CD4-positive, alpha-beta T cell (primary cell): ENCODE results near the gene EEIG1. TPM values are rescaled to one million over a fixed set of nuclear protein-coding genes. Genes with fewer than 3 reads are reported as not detected.

ENCODE experiments used
- ATAC-seq: fragments of 200-7000 bp; cut with Tn5 transposase; one replicate; pipeline ENCODE4 v1.10.0; 2022; ENCODE audit warnings: mild to moderate bottlenecking; ENCODE audit not compliant: poor library complexity
- CTCF ChIA-PET: fragments of 350-600 bp; sonication (Branson Sonifier 250); formaldehyde crosslinking; loops from one replicate; lab custom pipeline; 2021; ENCODE audit warnings: antibody characterized with exemption, inconsistent platforms; lab: Charles Lee
- POLR2A ChIA-PET: fragments of 350-600 bp; sonication (Branson Sonifier 250); formaldehyde crosslinking; loops from one replicate; lab custom pipeline; 2021; ENCODE audit warnings: antibody characterized with exemption, inconsistent platforms; lab: Charles Lee
- DNase-seq, 14 experiments: peaks; one replicate each; pipeline ENCODE4 v3.0.0-alpha.2; 2013 to 2020; ENCODE audit warnings: mixed read lengths in 2 of 14
- H3K27ac ChIP-seq, 2 donors: one replicate each; pipeline versions ENCODE4 v1.5.1 to v1.7.0; 2013; ENCODE audit warnings: low read length in 2 of 2, low read depth in 1 of 2, mild to moderate bottlenecking in 1 of 2
- H3K27me3 ChIP-seq, 2 experiments: 1 replicate in 1 of 2; 2 replicates in 1 of 2; pipeline versions ENCODE4 v1.6.1 to v1.7.0; 2013; ENCODE audit warnings: low read length in 2 of 2, control low read depth in 1 of 2, mild to moderate bottlenecking in 1 of 2, moderate library complexity in 1 of 2; ENCODE audit not compliant: insufficient read depth in 2 of 2, control insufficient read depth in 1 of 2
- H3K36me3 ChIP-seq: one replicate; pipeline ENCODE4 v1.6.1; 2013; ENCODE audit warnings: low read length, control low read depth; ENCODE audit not compliant: insufficient read depth
- H3K4me1 ChIP-seq: one replicate; pipeline ENCODE4 v1.6.1; 2013; ENCODE audit warnings: low read length, control low read depth; ENCODE audit not compliant: insufficient read depth
- H3K4me3 ChIP-seq: one replicate; pipeline ENCODE4 v1.5.1; 2013; ENCODE audit warnings: mild to moderate bottlenecking, low read length, moderate library complexity
- H3K9me3 ChIP-seq, 2 experiments: 1 replicate in 1 of 2; 2 replicates in 1 of 2; pipeline versions ENCODE4 v1.6.1 to v1.7.0; 2013; ENCODE audit warnings: low read length in 2 of 2, mild to moderate bottlenecking in 2 of 2, control low read depth in 1 of 2, moderate library complexity in 1 of 2; ENCODE audit not compliant: control insufficient read depth in 1 of 2, insufficient read depth in 1 of 2
- H3K27ac Mint-ChIP-seq: one replicate; pipeline ENCODE4 v1.8.0; 2020; ENCODE audit warnings: mixed read lengths
- H3K27me3 Mint-ChIP-seq: one replicate; pipeline ENCODE4 v1.8.0; 2021; ENCODE audit warnings: mixed read lengths
- H3K36me3 Mint-ChIP-seq: one replicate; pipeline ENCODE4 v1.8.0; 2021; ENCODE audit warnings: low read depth, mixed read lengths
- H3K4me1 Mint-ChIP-seq: one replicate; pipeline ENCODE4 v1.8.0; 2021; ENCODE audit warnings: low read depth, mixed read lengths
- H3K4me3 Mint-ChIP-seq: one replicate; pipeline ENCODE4 v1.8.0; 2020; ENCODE audit warnings: mild to moderate bottlenecking, mixed read lengths
- H3K9me3 Mint-ChIP-seq: one replicate; pipeline ENCODE4 v1.8.0; 2020; ENCODE audit warnings: mixed read lengths
- intact Hi-C, 2 experiments: fragments of 100-400 bp; cut with DNase I in 1 of 2; cut with micrococcal nuclease in 1 of 2; formaldehyde crosslinking; loops; one replicate each; pipeline versions ENCODE4 v1.15.1 to v1.9.0; 2023 to 2025; cut with DNase I, micrococcal nuclease
- total RNA-seq, 174 experiments: library from RNA in 2 of 174; stranded (reverse) in 2 of 174; gene quantifications; one replicate each; pipeline ENCODE4 v1.2.3 and lab custom pipeline; 2021 to 2026
- TF ChIP-seq, protein P1 (sequence below): fragments of 200-600 bp; IDR thresholded peaks from one replicate; pipeline ENCODE4 v1.8.0; 2022; ENCODE audit warnings: antibody characterized with exemption, mild to moderate bottlenecking

EEIG1 gene
- total RNA-seq, 2 experiments from 2014 or later: 440 to 463 TPM

DNA sequence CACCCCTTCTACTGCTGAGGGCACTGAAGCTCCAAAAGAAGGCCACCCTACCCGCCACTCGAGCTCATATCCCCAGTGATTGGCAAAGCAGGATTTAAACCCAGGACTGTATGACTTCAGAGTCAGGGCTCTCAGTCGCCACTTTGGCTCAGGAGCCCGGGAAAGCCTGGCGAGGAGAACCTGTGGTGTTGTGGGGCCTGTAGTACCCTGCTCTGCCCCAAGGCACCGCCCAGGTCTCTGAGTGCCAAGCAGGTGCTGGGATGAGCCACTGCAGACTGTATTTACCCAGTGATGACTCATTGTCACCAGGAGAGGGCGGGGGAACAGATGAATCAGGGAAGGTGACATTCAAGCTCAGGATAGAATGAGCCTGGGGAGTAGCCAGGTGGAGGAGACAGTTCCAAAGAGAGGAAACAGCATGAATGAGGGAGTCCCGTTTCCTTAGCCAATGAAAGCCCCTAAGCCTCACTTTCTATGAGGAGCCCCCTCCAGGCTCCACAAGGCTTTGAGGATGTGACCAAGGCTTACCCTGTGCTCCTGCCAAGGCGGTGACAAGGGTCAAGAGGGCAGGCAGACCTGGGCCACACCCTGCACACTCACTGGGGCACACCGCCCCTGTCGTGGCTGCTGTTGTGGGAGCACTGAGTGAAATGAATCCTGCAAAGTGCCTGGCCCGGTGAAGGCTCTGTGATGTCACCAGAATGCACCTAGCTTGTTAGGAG is 25.3 kb downstream of the EEIG1 start:
- Mint-ChIP-seq H3K9me3 (no peaks in the 10 kb centered on the region), H3K4me1 (peaks cover 93% of the 10 kb centered on the region), H3K27ac (peak overlapping the region; percentile 97), H3K36me3 (peaks cover 74% of the 10 kb centered on the region), H3K4me3 (peak overlapping the region; percentile 78), H3K27me3 (no peaks in the 10 kb centered on the region)
- H3K4me1 ChIP-seq: peaks cover 84% of the 10 kb centered on the region
- ChIA-PET CTCF (interaction anchor here (0.6 to 5.1 kb wide), 26 partner anchors 11 to 163 kb away, joined by 3 to 74 read pairs (median 4); partner anchors contain the start of genes EEIG1 and SLC25A25), POLR2A (interaction anchor here (1.4 to 34.9 kb wide), 8 partner anchors 7 to 117 kb away, joined by 5 to 1020 read pairs (median 11); partner anchors contain the start of genes DPM2, EEIG1, NAIF1 and SLC25A25)
- intact Hi-C loops: loop anchor here (1.0 to 10.0 kb wide), 8 partner anchors 13 to 162 kb away; no protein-coding TSS in a partner anchor
- H3K27ac ChIP-seq: peak overlapping the region; percentile 53 to 65
- no peaks in the 10 kb centered on the region for H3K27me3 ChIP-seq
- H3K4me3 ChIP-seq: peak overlapping the region; percentile 4
- DNase-seq (peak; percentile 63 to 91 (median 78)), ATAC-seq (peak; percentile 86)
- TF ChIP-seq, protein P1, sequence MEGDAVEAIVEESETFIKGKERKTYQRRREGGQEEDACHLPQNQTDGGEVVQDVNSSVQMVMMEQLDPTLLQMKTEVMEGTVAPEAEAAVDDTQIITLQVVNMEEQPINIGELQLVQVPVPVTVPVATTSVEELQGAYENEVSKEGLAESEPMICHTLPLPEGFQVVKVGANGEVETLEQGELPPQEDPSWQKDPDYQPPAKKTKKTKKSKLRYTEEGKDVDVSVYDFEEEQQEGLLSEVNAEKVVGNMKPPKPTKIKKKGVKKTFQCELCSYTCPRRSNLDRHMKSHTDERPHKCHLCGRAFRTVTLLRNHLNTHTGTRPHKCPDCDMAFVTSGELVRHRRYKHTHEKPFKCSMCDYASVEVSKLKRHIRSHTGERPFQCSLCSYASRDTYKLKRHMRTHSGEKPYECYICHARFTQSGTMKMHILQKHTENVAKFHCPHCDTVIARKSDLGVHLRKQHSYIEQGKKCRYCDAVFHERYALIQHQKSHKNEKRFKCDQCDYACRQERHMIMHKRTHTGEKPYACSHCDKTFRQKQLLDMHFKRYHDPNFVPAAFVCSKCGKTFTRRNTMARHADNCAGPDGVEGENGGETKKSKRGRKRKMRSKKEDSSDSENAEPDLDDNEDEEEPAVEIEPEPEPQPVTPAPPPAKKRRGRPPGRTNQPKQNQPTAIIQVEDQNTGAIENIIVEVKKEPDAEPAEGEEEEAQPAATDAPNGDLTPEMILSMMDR: peak; percentile 71
- peaks cover 51% of the 10 kb centered on the region for H3K36me3 ChIP-seq
- H3K9me3 ChIP-seq: no peaks in the 10 kb centered on the region

DNA sequence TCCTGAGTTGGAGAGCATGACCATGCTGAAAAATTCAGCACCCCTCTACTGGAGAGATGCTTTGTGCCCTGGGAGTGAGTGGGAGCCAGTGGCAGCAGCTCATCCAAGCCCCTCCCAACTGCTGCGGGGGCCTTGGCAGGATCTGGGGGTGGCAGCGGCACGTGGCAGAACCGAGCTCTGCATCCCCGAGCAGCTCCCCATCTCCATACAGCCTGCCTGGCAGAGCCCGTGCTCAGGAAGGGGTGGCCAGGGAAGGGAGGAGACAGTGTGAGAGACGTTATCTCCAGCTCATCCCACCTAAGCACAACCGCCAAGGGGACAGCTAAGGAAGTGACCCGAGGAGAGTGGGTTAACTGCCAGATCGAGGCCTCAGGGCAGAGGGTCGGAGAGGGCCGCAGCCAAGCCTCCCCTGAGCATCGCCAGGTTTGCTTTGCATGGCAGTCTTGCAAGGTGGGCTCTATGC is 25.9 kb downstream of the EEIG1 start:
- Histone ChIP-seq H3K27ac (peak overlapping the region; percentile 53 to 65), H3K36me3 (peaks cover 53% of the 10 kb centered on the region), H3K9me3 (no peaks in the 10 kb centered on the region), H3K27me3 (no peaks in the 10 kb centered on the region), H3K4me1 (peaks cover 84% of the 10 kb centered on the region), H3K4me3 (peak overlapping the region; percentile 4)
- Mint-ChIP-seq H3K4me3 (peak overlapping the region; percentile 78), H3K36me3 (peaks cover 74% of the 10 kb centered on the region), H3K9me3 (no peaks in the 10 kb centered on the region), H3K4me1 (peaks cover 93% of the 10 kb centered on the region), H3K27me3 (no peaks in the 10 kb centered on the region), H3K27ac (peak overlapping the region; percentile 97)
- TF ChIP-seq, protein P1: no peak
- intact Hi-C loops: loop anchor here (1.0 to 10.0 kb wide), 7 partner anchors 16 to 162 kb away; no protein-coding TSS in a partner anchor
- CTCF ChIA-PET: interaction anchor here (0.8 to 5.1 kb wide), 15 partner anchors 12 to 163 kb away, joined by 3 to 74 read pairs (median 10); partner anchors contain the start of genes EEIG1 and SLC25A25
- POLR2A ChIA-PET: interaction anchor here (1.4 to 34.9 kb wide), 8 partner anchors 8 to 117 kb away, joined by 5 to 1020 read pairs (median 11); partner anchors contain the start of genes DPM2, EEIG1, NAIF1 and SLC25A25
- ATAC-seq (no peak), DNase-seq (no peak)

DNA sequence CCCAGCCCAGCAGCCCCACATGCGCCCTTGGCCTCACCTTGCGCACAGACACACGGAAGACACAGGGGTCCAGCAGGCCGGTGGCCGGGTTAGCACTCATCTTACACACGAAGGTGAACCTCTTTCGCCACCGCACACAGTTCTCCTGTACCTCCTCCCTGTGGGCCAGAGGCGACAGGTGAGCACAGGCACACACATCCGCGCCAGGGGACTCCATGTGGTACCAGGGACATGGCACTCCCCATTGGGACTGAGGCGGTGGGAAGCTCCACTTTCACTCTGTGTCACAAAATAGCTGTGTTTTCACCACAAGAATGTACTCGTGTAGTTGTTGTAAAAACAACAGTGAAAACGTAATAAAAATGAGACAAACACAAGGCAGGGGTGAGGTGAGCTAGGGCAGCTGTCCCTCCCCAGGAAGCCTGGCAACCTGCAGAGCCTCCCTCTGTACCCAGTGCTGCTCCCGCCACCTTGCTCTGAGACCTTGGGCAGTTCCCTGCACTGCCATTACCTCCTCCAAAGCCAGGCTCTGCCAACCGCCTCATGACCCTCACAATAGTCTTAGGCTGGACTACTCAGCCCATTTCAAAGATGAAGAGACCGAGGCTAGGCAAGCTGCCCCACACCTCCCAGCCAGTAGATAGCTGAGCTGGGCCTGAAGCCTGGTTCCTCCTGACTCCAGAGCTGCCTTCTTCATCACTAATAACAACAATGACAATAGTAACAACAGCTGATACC is 26.9 kb downstream of the EEIG1 start:
- ChIA-PET POLR2A (interaction anchor here (1.4 to 34.9 kb wide), 8 partner anchors 9 to 118 kb away, joined by 5 to 1020 read pairs (median 11); partner anchors contain the start of genes DPM2, EEIG1, NAIF1 and SLC25A25), CTCF (interaction anchor here (0.8 to 5.1 kb wide), 5 partner anchors 11 to 81 kb away, joined by 3 to 74 read pairs (median 41); no protein-coding TSS in a partner anchor)
- TF ChIP-seq, protein P1: no peak
- Histone ChIP-seq H3K36me3 (peaks cover 56% of the 10 kb centered on the region), H3K27ac (peak overlapping the region; percentile 53 to 65), H3K4me3 (no peak overlapping the region), H3K4me1 (peaks cover 85% of the 10 kb centered on the region), H3K9me3 (no peaks in the 10 kb centered on the region), H3K27me3 (no peaks in the 10 kb centered on the region)
- peaks cover 87% of the 10 kb centered on the region for H3K4me1 Mint-ChIP-seq
- intact Hi-C loops: loop anchor here (2.0 to 10.0 kb wide), 3 partner anchors 17 to 161 kb away; no protein-coding TSS in a partner anchor
- H3K27ac Mint-ChIP-seq: peak overlapping the region; percentile 97
- H3K9me3 Mint-ChIP-seq: no peaks in the 10 kb centered on the region
- no peaks in the 10 kb centered on the region for H3K27me3 Mint-ChIP-seq
- DNase-seq (peak in 1 of 14 experiments; percentile 38), ATAC-seq (peak; percentile 26)
- H3K4me3 Mint-ChIP-seq: peak overlapping the region; percentile 71
- peaks cover 73% of the 10 kb centered on the region for H3K36me3 Mint-ChIP-seq
